HG03095 (cell line): ENCODE results near the gene FN3K.
"Not testable (repeated sequence)": the region's sequence is repeated elsewhere in the genome, so short reads cannot be mapped to it uniquely, and the experiment has no call there.

Source experiments
- ATAC-seq: cut with Tn5 transposase; IDR thresholded peaks from one replicate; pipeline ENCODE4 v1.9.1; 2021; ENCODE audit warnings: moderate library complexity; ENCODE audit not compliant: unreplicated experiment

FN3K gene

GRCh38 chr17:82772026-82772425, 36.6 kb downstream of the FN3K start:
- ATAC-seq: no peak

DNA sequence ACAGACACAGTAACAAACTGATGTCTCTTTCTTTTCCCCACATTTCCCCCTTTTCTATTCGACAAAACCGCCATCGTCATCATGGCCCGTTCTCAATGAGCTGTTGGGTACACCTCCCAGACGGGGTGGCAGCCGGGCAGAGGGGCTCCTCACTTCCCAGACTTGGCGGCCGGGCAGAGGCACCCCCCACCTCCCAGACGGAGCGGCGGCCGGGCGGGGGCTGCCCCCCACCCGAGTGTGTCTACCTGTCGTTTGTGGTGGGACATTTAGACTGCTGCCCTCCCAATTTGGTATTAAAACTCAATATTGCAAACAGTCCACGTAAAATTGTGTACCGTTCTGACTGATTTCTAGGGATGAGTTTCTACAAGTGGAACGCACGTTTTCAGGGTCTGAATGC, 39.0 kb downstream of the FN3K start:
- ATAC-seq: not testable (repeated sequence)

DNA sequence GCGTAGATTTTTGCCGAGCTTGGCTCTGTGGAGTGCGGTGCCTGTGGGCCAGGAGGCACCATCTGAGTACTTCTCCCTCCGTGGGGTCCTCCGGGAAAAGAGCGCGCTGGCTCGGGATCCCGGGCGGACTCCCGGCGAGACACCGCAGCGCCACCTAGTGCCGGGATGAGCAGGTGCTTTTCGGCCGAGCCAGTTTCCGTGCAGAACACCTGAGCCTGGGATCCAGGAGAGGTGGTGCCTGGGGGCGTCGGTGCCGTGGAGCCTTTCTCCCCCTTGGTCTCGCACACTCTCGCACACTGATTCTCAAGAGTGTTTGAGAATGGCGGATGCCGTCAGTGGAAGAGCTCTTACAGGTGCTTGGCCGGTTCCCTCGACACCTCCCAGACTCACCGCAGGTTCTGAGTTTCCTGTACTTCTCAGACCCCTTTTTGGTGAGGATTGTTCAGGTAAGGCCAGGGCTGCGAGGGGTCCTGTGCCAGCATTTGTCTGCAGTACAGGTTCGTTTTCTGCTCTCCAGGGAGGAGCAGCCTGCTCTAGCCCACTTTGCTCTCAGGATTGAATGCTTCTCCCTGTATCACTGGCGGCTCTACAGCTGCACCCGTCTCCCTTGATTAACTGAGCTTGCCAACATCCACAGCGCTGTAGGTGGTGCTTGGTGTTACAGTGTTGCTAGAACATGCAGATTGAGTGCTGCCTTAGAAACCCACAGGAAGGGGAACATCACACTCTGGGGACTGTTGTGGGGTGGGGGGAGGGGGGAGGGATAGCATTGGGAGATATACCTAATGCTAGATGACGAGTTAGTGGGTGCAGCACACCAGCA, 39.8 kb downstream of the FN3K start:
- no peak for ATAC-seq

DNA sequence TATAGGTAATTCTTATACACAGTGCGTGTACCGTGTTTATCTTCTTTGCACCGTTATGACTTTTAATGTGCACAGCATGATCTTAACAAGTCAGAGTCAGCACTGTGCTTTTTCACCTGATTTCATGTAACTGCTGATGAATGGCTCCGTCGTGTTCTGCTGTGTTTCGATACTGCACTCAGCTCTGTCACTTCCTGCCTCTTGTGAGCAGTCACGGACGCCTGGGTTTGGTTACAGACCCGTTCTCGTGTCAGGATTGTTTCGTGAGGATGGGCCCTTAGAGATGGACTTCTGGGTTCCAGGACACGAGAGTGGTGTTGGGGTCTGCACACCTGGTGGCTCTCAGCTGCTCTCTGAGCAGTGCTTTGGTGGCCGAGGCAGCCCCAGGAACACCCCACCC, 41.0 kb downstream of the FN3K start:
- ATAC-seq: no peak

DNA sequence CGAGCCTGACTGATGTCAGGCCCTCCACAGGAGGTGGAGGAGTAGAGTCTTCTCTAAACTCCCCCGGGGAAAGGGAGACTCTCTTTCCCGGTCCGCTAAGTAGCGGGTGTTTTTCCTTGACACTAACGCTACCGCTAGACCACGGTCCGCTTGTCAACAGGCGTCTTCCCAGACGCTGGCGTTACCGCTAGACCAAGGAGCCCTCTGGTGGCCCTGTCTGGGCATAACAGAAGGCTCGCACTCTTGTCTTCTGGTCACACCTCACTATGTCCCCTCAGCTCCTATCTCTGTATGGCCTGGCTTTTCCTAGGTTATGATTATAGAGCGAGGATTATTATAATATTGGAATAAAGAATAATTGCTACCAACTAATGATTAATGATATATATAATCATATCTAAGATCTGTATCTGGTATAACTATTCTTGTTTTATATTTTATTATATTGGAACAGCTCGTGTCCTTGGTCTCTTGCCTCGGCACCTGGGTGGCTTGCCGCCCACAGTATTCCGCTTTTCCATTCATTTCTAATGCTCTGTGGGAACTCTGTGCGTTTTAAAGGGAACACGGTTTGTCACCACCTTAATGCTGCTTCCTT, 42.5 kb downstream of the FN3K start:
- not testable (repeated sequence) for ATAC-seq

- ATAC-seq: no peak
Measured at GRCh38 chr17:82779541-82779940, 44.1 kb downstream of the FN3K start.

- ATAC-seq: no peak
Measured at GRCh38 chr17:82780195-82780594, 44.8 kb downstream of the FN3K start.

DNA sequence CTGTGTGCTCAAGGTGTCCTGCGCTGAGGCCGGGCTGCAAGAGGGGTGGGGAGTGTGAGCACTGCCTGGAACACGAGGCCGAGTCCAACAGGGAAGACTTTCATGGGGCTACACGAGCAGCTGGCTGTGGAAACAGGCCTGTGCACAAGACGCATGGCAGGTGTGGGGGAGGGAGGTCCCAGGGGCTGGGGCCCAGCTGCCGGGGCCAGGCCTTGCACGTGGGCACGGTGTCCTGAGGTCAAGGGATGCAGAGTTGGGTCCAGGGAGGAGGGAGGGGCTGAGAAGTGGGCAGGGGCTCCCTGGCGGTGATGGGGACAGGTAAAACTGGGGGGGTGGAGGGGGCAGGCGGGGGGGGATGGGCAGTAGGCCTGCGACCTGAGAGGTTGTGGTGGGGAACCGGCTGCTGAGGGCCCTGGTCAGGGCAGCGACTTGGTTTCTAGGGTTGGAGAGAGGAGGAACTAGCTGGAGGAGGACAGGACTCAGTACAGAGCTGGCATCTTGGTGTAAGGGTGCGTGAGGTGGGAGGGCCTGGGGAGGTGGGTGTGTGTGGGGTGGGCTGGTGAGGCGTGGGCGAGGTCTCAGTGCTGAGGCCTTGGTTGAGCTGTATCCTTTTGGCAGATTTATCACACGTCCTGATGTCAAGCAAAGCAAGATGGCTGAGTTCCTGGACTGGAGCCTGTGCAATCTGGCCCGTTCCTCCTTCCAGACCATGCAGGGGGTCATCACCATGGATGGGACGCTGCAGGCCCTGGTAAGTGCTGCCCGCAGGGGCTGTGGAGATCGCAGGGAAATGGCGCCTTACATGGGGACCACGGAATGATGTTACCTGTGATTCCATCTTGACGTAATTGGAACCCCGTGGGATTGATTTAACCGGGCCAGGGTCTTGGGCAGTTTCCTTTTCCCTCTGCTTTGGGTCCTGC, 45.8 kb downstream of the FN3K start:
- no peak for ATAC-seq

DNA sequence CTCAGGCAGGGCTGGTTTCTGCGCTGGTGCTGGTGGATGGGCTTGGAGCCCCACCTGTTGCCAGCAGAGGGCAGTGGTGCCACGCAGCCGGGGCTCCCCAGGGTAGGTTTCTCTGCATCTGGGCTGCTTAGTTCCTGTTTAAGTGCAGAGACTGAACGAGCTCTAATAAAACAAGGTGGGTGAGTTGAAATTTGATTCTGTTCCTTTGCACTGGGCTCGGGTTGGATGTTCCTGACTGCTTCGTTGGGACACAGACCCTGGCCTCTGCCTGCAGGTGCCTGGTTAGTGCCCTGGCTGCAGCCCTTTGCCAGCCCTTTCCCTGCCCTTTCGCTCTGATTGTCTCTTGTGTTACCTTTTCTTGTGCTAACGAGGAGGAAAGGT, 46.5 kb downstream of the FN3K start:
- ATAC-seq: no peak

GRCh38 chr17:82782657-82783207, 47.3 kb downstream of the FN3K start:
- ATAC-seq: no peak

GRCh38 chr17:82783498-82783897, 48.1 kb downstream of the FN3K start:
- ATAC-seq: no peak

GRCh38 chr17:82785581-82785980, 50.2 kb downstream of the FN3K start:
- not testable (repeated sequence) for ATAC-seq

DNA sequence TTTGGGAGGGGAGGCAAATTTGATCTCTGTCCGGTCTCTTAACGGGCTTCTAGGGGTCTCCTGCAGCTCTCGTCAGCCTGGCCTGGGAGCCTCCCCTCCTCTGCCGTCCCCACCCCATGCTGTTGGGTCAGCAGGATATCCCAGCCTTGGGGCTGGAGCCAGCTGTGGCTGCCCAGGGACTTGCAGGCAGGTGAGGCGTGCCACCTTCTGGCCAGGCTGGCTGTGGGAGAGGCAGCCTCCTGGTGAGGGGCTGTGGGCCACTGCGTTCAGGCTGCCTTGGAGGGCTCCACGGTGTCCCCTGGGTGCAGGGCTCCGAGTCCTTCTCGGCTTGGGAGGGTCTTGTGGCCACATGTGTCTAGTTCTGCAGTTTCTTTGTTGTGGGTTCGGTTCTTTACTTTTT, 51.0 kb downstream of the FN3K start:
- ATAC-seq: no peak

DNA sequence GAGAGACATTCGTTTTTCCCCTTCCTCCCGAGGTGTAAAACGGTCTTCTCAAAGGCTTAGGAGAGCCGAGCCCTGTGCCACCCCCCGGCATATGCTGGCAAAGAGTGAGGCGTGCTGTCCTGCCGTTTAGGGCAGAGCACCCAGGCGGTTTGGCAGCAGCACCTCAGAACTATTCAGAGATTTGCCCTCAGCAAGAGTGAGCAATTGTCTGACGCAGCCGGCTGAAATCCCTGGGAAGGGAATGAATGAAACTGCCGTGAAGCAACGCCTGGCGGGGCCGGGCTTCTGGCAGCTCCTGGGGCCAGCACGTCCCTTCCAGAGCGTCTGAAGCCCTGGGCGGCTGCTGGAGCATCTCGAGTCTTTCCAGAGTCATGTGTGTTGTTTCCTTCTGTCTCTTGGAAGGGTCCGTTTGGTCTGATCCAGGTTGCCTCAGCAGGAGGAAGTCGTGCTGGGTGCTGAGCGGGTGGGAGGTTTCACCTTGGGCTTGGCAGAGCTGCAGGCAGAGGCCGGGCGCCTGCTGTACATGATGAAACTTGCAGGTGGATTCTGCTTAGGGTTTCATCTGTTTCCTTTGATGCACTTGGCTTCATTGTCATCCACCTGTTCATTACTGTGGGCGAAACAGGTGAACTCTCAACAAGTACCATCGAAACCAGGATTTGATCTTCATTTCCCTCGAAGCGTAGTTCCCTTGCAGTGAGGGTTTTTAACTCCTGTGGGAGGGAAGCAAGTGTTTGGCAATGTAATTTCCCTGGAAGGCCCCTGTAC, 51.9 kb downstream of the FN3K start:
- no peak for ATAC-seq

DNA sequence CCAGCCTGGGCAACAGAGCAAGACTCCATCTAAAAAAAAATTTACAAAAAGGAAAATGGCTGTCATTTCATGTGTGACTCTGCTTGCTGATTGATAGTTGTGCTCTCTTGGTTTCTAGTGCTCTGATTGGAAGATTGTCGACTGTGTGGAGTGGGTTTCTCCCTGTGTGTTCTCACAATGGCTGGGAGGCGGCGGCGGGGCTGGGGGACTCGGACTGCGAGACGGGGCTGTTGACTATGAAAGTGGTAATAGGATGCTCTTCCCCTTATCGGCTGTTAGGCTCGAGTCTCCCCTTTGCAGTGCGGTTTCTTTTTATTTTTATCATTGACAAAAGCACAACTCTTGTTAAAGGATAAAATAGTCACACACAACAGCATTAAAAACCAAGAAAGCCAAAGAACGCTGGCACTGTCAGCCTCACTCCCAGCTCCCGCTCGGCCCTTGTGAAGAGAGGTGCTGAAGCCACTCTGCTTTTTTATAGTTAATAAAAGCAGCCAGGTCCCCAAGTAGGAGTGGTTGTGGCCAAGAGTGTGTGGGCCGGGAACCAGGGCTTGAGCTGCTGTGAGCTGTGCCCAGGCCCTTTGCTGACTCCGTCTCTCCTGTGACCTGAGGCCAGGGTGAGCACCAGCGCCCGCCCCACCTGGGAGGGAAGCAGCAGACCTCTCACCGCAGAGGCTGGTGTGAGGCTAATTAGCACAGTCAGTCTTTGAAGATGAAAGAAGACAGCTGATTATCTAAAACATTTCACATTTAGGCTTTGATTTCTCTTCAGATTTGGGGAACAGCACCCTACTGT, 53.0 kb downstream of the FN3K start:
- no peak for ATAC-seq

DNA sequence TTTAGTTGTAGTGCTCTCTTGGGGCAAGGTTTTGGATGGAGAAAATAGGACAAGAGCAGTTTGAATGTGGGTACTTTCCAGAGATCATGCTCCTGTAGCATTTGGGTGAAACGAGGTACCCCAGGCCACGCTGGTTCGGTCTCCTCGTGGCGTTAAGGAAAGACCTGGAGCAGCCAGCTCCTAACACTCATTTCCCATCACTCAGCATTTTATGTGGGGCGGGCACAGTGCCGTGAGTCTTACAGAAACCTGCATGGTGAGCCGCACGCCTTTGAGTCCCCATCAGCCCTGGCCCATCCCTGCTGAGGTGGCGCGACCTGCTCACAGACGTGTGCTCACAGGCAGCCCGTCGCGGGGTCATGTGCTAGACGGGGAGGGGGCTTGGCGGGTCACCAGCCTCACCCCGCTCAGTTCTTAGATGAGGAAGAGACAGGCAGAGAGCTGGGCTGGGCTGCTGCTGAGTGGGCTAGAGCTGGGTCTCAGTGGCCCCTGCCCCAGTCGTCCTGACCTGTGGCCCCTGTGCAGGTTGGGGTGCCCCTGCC, 53.7 kb downstream of the FN3K start:
- ATAC-seq: no peak

GRCh38 chr17:82789806-82790205, 54.4 kb downstream of the FN3K start:
- no peak for ATAC-seq

- no peak for ATAC-seq
Measured at GRCh38 chr17:82790391-82790790, 55.0 kb downstream of the FN3K start.

DNA sequence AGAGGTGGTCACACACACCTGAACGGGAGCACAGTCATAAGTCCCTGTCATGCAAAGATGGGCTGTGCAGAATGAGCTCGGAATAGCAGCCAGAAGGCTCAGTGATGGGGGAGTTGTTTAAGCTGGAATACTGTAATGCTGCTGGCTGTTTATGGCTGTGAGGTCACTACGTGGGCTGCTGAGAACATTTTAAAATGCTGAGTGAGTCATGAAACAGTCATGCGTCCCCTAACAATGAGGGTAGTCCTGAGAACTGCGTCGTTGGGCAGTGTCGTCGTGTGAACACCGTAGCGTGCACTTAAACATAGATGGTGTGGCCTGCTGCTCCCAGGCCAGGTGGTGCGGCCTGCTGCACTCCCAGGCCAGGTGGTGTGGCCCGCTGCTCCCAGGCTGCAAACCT, 56.1 kb downstream of the FN3K start:
- no peak for ATAC-seq
